Upper lobe of left lung (tissue), 4 donors: ENCODE results near the gene PMIS2.

Experiments used
- CTCF ChIP-seq, 6 experiments: fragments of 450-650 bp in 4 of 6; fragments of 200-600 bp in 2 of 6; sonication (generic) in 2 of 6; IDR thresholded peaks; one replicate each; pipeline ENCODE4 v1.5.1; 2016 to 2019; ENCODE audit warnings: antibody characterized with exemption in 6 of 6
- EP300 ChIP-seq, 4 donors: sonication (generic); formaldehyde crosslinking; IDR thresholded peaks; one replicate each; pipeline ENCODE4 v1.5.1; 2017; ENCODE audit warnings: antibody characterized with exemption in 4 of 4, control low read depth in 2 of 4
- POLR2A ChIP-seq, 4 donors: fragments of 450-650 bp; IDR thresholded peaks; one replicate each; pipeline ENCODE4 v1.5.1; 2016 to 2017; ENCODE audit warnings: antibody characterized with exemption in 4 of 4, mild to moderate bottlenecking in 2 of 4
- POLR2AphosphoS5 ChIP-seq, 2 donors: sonication (generic); formaldehyde crosslinking; IDR thresholded peaks; one replicate each; pipeline ENCODE4 v1.5.1; 2017; ENCODE audit warnings: antibody characterized with exemption in 2 of 2

DNA sequence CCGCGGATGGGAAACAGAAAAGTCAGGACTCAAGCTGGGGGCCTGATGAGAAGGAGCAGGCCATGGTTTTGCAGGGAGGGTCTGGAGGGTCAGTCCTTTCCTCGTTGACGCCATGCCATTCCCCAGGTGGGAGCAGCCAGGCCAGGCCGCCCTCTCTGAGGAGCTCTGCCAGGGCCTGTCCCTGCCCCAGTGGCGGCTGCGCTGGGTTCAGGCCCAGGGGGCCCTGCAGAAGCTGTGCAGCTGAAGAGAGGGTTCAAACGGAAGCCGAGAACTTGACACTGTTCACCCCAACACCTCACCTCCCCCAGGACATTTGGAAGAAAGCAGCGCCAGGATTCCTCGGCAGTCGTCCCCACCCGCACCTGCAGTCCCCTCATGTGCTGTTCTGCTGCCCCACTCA, 36.8 kb downstream of the PMIS2 start:
- no peak for TF ChIP-seq CTCF (IDR thresholded peaks at IDR 0.05)
- TF ChIP-seq POLR2A (IDR thresholded peaks at IDR 0.05), result no peak
- no peak for TF ChIP-seq EP300 (IDR thresholded peaks at IDR 0.05)
- no peak for TF ChIP-seq POLR2AphosphoS5 (IDR thresholded peaks at IDR 0.05)
